Activated T-helper 17 cell treated with anti-CD3 and anti-CD28 coated beads, Interleukin-2, amount 50 U/mL, for 72 hours (primary cell): ENCODE measurements around the gene LRP1B. TPM values are rescaled to one million over a fixed set of nuclear protein-coding genes. Genes with fewer than 3 reads are reported as not detected.

Experiments used
- ATAC-seq: fragments of 150-1000 bp; cut with Tn5 transposase; replicated peaks from 2 replicates; pipeline ENCODE4 v1.10.0; 2021; ENCODE audit warnings: mild to moderate bottlenecking, moderate library complexity
- H3K27ac Mint-ChIP-seq: one replicate; pipeline ENCODE4 v1.8.0; 2022; ENCODE audit warnings: mixed read lengths
- H3K27me3 Mint-ChIP-seq: one replicate; pipeline ENCODE4 v1.8.0; 2022; ENCODE audit warnings: mixed read lengths
- H3K36me3 Mint-ChIP-seq: one replicate; pipeline ENCODE4 v1.8.0; 2022; ENCODE audit warnings: low read depth, mild to moderate bottlenecking, mixed read lengths
- H3K4me1 Mint-ChIP-seq: one replicate; pipeline ENCODE4 v1.8.0; 2022; ENCODE audit warnings: mixed read lengths
- H3K4me3 Mint-ChIP-seq: one replicate; pipeline ENCODE4 v1.8.0; 2022; ENCODE audit warnings: mild to moderate bottlenecking, mixed read lengths
- H3K9me3 Mint-ChIP-seq: one replicate; pipeline ENCODE4 v1.8.0; 2022; ENCODE audit warnings: mixed read lengths
- total RNA-seq, 2 donors: library from RNA; stranded (reverse); gene quantifications; one replicate each; pipeline ENCODE4 v1.2.3, GENCODE V29; 2022

The LRP1B gene
- total RNA-seq, 2 donors from 2014 or later = not detected

GRCh38 chr2:141994066-141994465 lies 136.8 kb downstream of the LRP1B start:
- Mint-ChIP-seq H3K4me1 (no peaks in the 10 kb centered on the region), H3K4me3 (no peak overlapping the region), H3K27me3 (no peaks in the 10 kb centered on the region), H3K36me3 (no peaks in the 10 kb centered on the region), H3K9me3 (peaks cover 5% of the 10 kb centered on the region), H3K27ac (no peak overlapping the region)
- ATAC-seq = no peak

GRCh38 chr2:141992695-141993094 lies 138.1 kb downstream of the LRP1B start:
- H3K4me1 Mint-ChIP-seq = no peaks in the 10 kb centered on the region
- H3K27ac Mint-ChIP-seq = no peak overlapping the region
- H3K4me3 Mint-ChIP-seq = no peak overlapping the region
- no peak for ATAC-seq
- H3K9me3 Mint-ChIP-seq = peaks cover 5% of the 10 kb centered on the region
- no peaks in the 10 kb centered on the region for H3K27me3 Mint-ChIP-seq
- no peaks in the 10 kb centered on the region for H3K36me3 Mint-ChIP-seq

GRCh38 chr2:141968433-141968832 lies 162.4 kb downstream of the LRP1B start:
- H3K9me3 Mint-ChIP-seq = peaks cover 13% of the 10 kb centered on the region
- H3K4me1 Mint-ChIP-seq = no peaks in the 10 kb centered on the region
- no peak overlapping the region for H3K4me3 Mint-ChIP-seq
- no peak overlapping the region for H3K27ac Mint-ChIP-seq
- H3K36me3 Mint-ChIP-seq = no peaks in the 10 kb centered on the region
- no peak for ATAC-seq
- no peaks in the 10 kb centered on the region for H3K27me3 Mint-ChIP-seq

GRCh38 chr2:141967980-141968379 lies 162.8 kb downstream of the LRP1B start:
- no peak for ATAC-seq
- H3K4me3 Mint-ChIP-seq = no peak overlapping the region
- H3K4me1 Mint-ChIP-seq = no peaks in the 10 kb centered on the region

GRCh38 chr2:141967503-141967902 lies 163.3 kb downstream of the LRP1B start:
- Mint-ChIP-seq H3K4me3 (no peak overlapping the region), H3K27ac (no peak overlapping the region), H3K9me3 (peaks cover 13% of the 10 kb centered on the region), H3K4me1 (no peaks in the 10 kb centered on the region), H3K27me3 (no peaks in the 10 kb centered on the region), H3K36me3 (no peaks in the 10 kb centered on the region)
- ATAC-seq = no peak

More at GRCh38 chr2:141967980-141968379, 162.8 kb downstream of the LRP1B start:
- Mint-ChIP-seq H3K9me3 (peaks cover 13% of the 10 kb centered on the region), H3K27me3 (no peaks in the 10 kb centered on the region), H3K36me3 (no peaks in the 10 kb centered on the region), H3K27ac (no peak overlapping the region)

- no peaks in the 10 kb centered on the region for H3K36me3 Mint-ChIP-seq
- ATAC-seq = no peak
- H3K4me1 Mint-ChIP-seq = no peaks in the 10 kb centered on the region
- H3K27me3 Mint-ChIP-seq = no peaks in the 10 kb centered on the region
- H3K9me3 Mint-ChIP-seq = no peaks in the 10 kb centered on the region
- no peak overlapping the region for H3K27ac Mint-ChIP-seq
- no peak overlapping the region for H3K4me3 Mint-ChIP-seq
These were observed 170.9 kb downstream of the LRP1B start for GRCh38 chr2:141959941-141960340.

GRCh38 chr2:141959016-141959415 lies 171.8 kb downstream of the LRP1B start:
- ATAC-seq = no peak
- Mint-ChIP-seq H3K9me3 (peaks cover 6% of the 10 kb centered on the region), H3K27ac (no peak overlapping the region)

GRCh38 chr2:141957827-141958450 lies 172.9 kb downstream of the LRP1B start:
- ATAC-seq = no peak
- no peaks in the 10 kb centered on the region for H3K36me3 Mint-ChIP-seq
- no peaks in the 10 kb centered on the region for H3K27me3 Mint-ChIP-seq
- peaks cover 8% of the 10 kb centered on the region for H3K9me3 Mint-ChIP-seq
- no peaks in the 10 kb centered on the region for H3K4me1 Mint-ChIP-seq
- H3K4me3 Mint-ChIP-seq = no peak overlapping the region
- H3K27ac Mint-ChIP-seq = no peak overlapping the region

More at GRCh38 chr2:141959016-141959415, 171.8 kb downstream of the LRP1B start:
- no peaks in the 10 kb centered on the region for H3K27me3 Mint-ChIP-seq
- no peak overlapping the region for H3K4me3 Mint-ChIP-seq
- H3K4me1 Mint-ChIP-seq = no peaks in the 10 kb centered on the region
- no peaks in the 10 kb centered on the region for H3K36me3 Mint-ChIP-seq

- no peak overlapping the region for H3K4me3 Mint-ChIP-seq
- H3K27ac Mint-ChIP-seq = no peak overlapping the region
- H3K4me1 Mint-ChIP-seq = no peaks in the 10 kb centered on the region
- no peak for ATAC-seq
- H3K9me3 Mint-ChIP-seq = peaks cover 8% of the 10 kb centered on the region
- H3K27me3 Mint-ChIP-seq = no peaks in the 10 kb centered on the region
- H3K36me3 Mint-ChIP-seq = no peaks in the 10 kb centered on the region
These were observed 173.5 kb downstream of the LRP1B start for GRCh38 chr2:141957321-141957720.

- ATAC-seq = no peak
- Mint-ChIP-seq H3K36me3 (no peaks in the 10 kb centered on the region), H3K4me1 (no peaks in the 10 kb centered on the region), H3K9me3 (peaks cover 9% of the 10 kb centered on the region), H3K27ac (no peak overlapping the region), H3K4me3 (no peak overlapping the region), H3K27me3 (no peaks in the 10 kb centered on the region)
These were observed 183.3 kb downstream of the LRP1B start for GRCh38 chr2:141947396-141948114.

- Mint-ChIP-seq H3K27ac (no peak overlapping the region), H3K9me3 (peaks cover 16% of the 10 kb centered on the region)
These were observed 184.8 kb downstream of the LRP1B start for GRCh38 chr2:141946016-141946415.

GRCh38 chr2:141943918-141944317 lies 186.9 kb downstream of the LRP1B start:
- no peak overlapping the region for H3K27ac Mint-ChIP-seq
- no peaks in the 10 kb centered on the region for H3K27me3 Mint-ChIP-seq
- H3K36me3 Mint-ChIP-seq = no peaks in the 10 kb centered on the region
- H3K4me1 Mint-ChIP-seq = no peaks in the 10 kb centered on the region
- H3K4me3 Mint-ChIP-seq = no peak overlapping the region
- ATAC-seq = no peak
- H3K9me3 Mint-ChIP-seq = peaks cover 23% of the 10 kb centered on the region

More at GRCh38 chr2:141946016-141946415, 184.8 kb downstream of the LRP1B start:
- Mint-ChIP-seq H3K4me1 (no peaks in the 10 kb centered on the region), H3K4me3 (no peak overlapping the region), H3K36me3 (no peaks in the 10 kb centered on the region), H3K27me3 (no peaks in the 10 kb centered on the region)
- no peak for ATAC-seq

- Mint-ChIP-seq H3K36me3 (no peaks in the 10 kb centered on the region), H3K9me3 (peaks cover 27% of the 10 kb centered on the region), H3K4me3 (no peak overlapping the region), H3K27ac (no peak overlapping the region), H3K27me3 (no peaks in the 10 kb centered on the region), H3K4me1 (no peaks in the 10 kb centered on the region)
- ATAC-seq = no peak
These were observed 188.6 kb downstream of the LRP1B start for GRCh38 chr2:141942006-141942789.

GRCh38 chr2:141941210-141941714 lies 189.6 kb downstream of the LRP1B start:
- Mint-ChIP-seq H3K27ac (no peak overlapping the region), H3K4me3 (no peak overlapping the region), H3K9me3 (peaks cover 21% of the 10 kb centered on the region), H3K4me1 (no peaks in the 10 kb centered on the region), H3K36me3 (no peaks in the 10 kb centered on the region), H3K27me3 (no peaks in the 10 kb centered on the region)
- ATAC-seq = no peak
